Measurements from ENCODE around the gene FAM151A.
"Not testable (repeated sequence)": the region's sequence is repeated elsewhere in the genome, so short reads cannot be mapped to it uniquely, and the experiment has no call there.

FAM151A gene

GRCh38 chr1:54649921-54650320, 26.6 kb upstream of the FAM151A start:
- DNase-seq (ENCODE audit: low read depth), result no peak
- H3K4me3 ChIP-seq (ENCODE audit: low read depth, low read length), result no peak overlapping the region
- TF ChIP-seq CTCF (IDR thresholded peaks at IDR 0.05; ENCODE audit: insufficient read depth, low read depth, low read length, missing control alignments), result no peak

GRCh38 chr1:54649130-54649898, 26.0 kb upstream of the FAM151A start:
- no peak for TF ChIP-seq CTCF (IDR thresholded peaks at IDR 0.05; ENCODE audit: insufficient read depth, low read depth, low read length, missing control alignments)
- no peak for DNase-seq (ENCODE audit: low read depth)
- no peak overlapping the region for H3K4me3 ChIP-seq (ENCODE audit: low read depth, low read length)

- no peak for TF ChIP-seq CTCF (IDR thresholded peaks at IDR 0.05; ENCODE audit: insufficient read depth, low read depth, low read length, missing control alignments)
- no peak overlapping the region for H3K4me3 ChIP-seq (ENCODE audit: low read depth, low read length)
- no peak for DNase-seq (ENCODE audit: low read depth)
Measured at GRCh38 chr1:54645806-54646676, 22.7 kb upstream of the FAM151A start.

DNA sequence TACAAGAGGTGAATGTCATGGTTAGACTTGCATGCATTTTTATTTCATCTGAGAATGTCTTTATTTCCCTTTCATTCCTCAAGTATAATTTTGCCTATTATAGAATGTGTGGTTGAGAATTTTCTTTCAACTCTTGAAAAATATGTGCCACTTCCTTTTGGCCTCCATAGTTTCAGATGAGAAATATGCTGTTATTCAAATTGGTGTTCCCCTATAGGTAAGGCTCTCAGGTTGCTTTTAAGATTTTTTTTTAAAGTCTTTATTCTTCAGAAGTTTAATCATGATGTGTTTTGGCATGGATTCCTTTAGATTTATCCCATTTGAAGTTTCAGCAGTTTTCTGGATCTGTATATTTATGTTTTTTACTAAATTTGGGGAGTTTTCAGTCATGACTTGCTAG, 20.4 kb upstream of the FAM151A start:
- TF ChIP-seq CTCF (IDR thresholded peaks at IDR 0.05; ENCODE audit: insufficient read depth, low read depth, low read length, missing control alignments), result no peak
- H3K4me3 ChIP-seq (ENCODE audit: low read depth, low read length), result no peak overlapping the region
- no peak for DNase-seq (ENCODE audit: low read depth)

GRCh38 chr1:54640863-54641836, 17.8 kb upstream of the FAM151A start, which contains the start of gene MROH7:
TSS of gene MROH7 (plus strand) at chr1:54641786. CDS start at chr1:54652927, 11,141 bp downstream.
- TF ChIP-seq CTCF (IDR thresholded peaks at IDR 0.05; ENCODE audit: insufficient read depth, low read depth, low read length, missing control alignments), result no peak
- DNase-seq (ENCODE audit: low read depth), result no peak
- no peak within 1 kb of the TSS for H3K4me3 ChIP-seq (ENCODE audit: low read depth, low read length)

GRCh38 chr1:54640361-54640760, 17.0 kb upstream of the FAM151A start:
- H3K4me3 ChIP-seq (ENCODE audit: low read depth, low read length), result no peak overlapping the region
- DNase-seq (ENCODE audit: low read depth), result no peak
- no peak for TF ChIP-seq CTCF (IDR thresholded peaks at IDR 0.05; ENCODE audit: insufficient read depth, low read depth, low read length, missing control alignments)

- not testable (repeated sequence) for DNase-seq (ENCODE audit: low read depth); H3K4me3 ChIP-seq (ENCODE audit: low read depth, low read length)
Measured at GRCh38 chr1:54636461-54637446, 13.4 kb upstream of the FAM151A start.

GRCh38 chr1:54635804-54636203, 12.5 kb upstream of the FAM151A start:
- not testable (repeated sequence) for H3K4me3 ChIP-seq (ENCODE audit: low read depth, low read length); DNase-seq (ENCODE audit: low read depth)

Data from GM12865 (cell line).